HPDE6-E6E7 (cell line): Measurements from ENCODE around the gene MTARC1.
A peak's percentile ranks its signal among the peaks of the same experiment; 100 is the strongest.

Experiments used
- DNase-seq: peaks from one replicate; pipeline ENCODE4 v3.0.0; 2011; ENCODE audit warnings: missing footprints; ENCODE audit errors: extremely low spot score

Gene MTARC1

GRCh38 chr1:220770245-220770913, 16.3 kb upstream of the MTARC1 start:
- no peak for DNase-seq

- DNase-seq, result no peak
These were observed 13.9 kb upstream of the MTARC1 start for GRCh38 chr1:220772846-220773245.

GRCh38 chr1:220775240-220775853, 11.4 kb upstream of the MTARC1 start:
- DNase-seq, result no peak

- no peak for DNase-seq
These were observed 10.5 kb upstream of the MTARC1 start for GRCh38 chr1:220776254-220776653.

- DNase-seq, result peak; percentile 82
These were observed 9.9 kb upstream of the MTARC1 start for GRCh38 chr1:220776720-220777326.

GRCh38 chr1:220783453-220783852, 3.3 kb upstream of the MTARC1 start:
- no peak for DNase-seq

- no peak for DNase-seq
These were observed 2.0 kb upstream of the MTARC1 start for GRCh38 chr1:220784751-220785150.

- no peak for DNase-seq
These were observed 1.3 kb upstream of the MTARC1 start for GRCh38 chr1:220785166-220786056.

GRCh38 chr1:220786057-220786336, 716 bp upstream of the MTARC1 start:
- DNase-seq, result no peak

GRCh38 chr1:220787069-220787619, 431 bp downstream of the MTARC1 start:
- DNase-seq, result peak; percentile 85

- DNase-seq, result no peak
These were observed 2.2 kb downstream of the MTARC1 start for GRCh38 chr1:220788900-220789299.

GRCh38 chr1:220789532-220790147, 2.9 kb downstream of the MTARC1 start:
- no peak for DNase-seq

GRCh38 chr1:220791285-220791684, 4.6 kb downstream of the MTARC1 start:
- DNase-seq, result no peak

GRCh38 chr1:220791956-220792355, 5.2 kb downstream of the MTARC1 start:
- no peak for DNase-seq

GRCh38 chr1:220796530-220796929, 9.8 kb downstream of the MTARC1 start:
- DNase-seq, result no peak

GRCh38 chr1:220797044-220797443, 10.3 kb downstream of the MTARC1 start:
- DNase-seq, result no peak

GRCh38 chr1:220797553-220797952, 10.8 kb downstream of the MTARC1 start:
- no peak for DNase-seq

GRCh38 chr1:220798338-220798737, 11.6 kb downstream of the MTARC1 start:
- no peak for DNase-seq

GRCh38 chr1:220800262-220800661, 13.5 kb downstream of the MTARC1 start:
- no peak for DNase-seq

GRCh38 chr1:220803401-220804201, 16.9 kb downstream of the MTARC1 start:
- peak; percentile 23 for DNase-seq

- DNase-seq, result no peak
These were observed 17.5 kb downstream of the MTARC1 start for GRCh38 chr1:220804202-220804586.
